A673 (cell line): ENCODE data around the gene CTTNBP2.

Experiments used
- EZH2 ChIP-seq: fragments of 200-600 bp; sonication (generic); IDR thresholded peaks from 2 replicates; pipeline ENCODE4 v1.6.1; 2017; ENCODE audit warnings: borderline replicate concordance, low read depth, mild to moderate bottlenecking, mixed read lengths, antibody characterized with exemption, low read length; ENCODE audit not compliant: poor library complexity, severe bottlenecking
- TF ChIP-seq, protein P1 (sequence below): fragments of 300-800, 200-600 bp; sonication (generic); conservative IDR thresholded peaks from 2 replicates; pipeline ENCODE4 v1.5.1; 2017; ENCODE audit warnings: low read depth, mild to moderate bottlenecking, antibody characterized with exemption, low read length, moderate library complexity, mixed read lengths

DNA sequence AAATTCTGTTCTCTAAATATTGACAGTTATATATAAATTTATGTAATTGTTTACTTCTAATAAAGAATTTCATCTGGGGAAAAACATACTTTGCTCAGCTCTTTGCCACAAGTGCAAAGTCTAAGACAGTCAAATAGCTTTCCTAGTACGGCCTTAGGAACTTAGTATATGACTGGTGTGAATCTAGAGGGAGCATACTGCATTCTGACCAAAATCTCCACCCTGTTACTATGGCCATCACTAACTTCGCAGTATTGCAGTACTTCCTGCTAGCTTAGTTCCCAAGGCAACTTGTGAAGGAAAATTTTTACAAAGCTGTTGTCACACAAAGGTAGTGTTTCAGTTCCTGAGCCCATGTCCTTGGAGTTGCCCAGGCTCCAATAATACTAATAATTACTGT is 211.9 kb downstream of the CTTNBP2 start:
- TF ChIP-seq, protein P1, sequence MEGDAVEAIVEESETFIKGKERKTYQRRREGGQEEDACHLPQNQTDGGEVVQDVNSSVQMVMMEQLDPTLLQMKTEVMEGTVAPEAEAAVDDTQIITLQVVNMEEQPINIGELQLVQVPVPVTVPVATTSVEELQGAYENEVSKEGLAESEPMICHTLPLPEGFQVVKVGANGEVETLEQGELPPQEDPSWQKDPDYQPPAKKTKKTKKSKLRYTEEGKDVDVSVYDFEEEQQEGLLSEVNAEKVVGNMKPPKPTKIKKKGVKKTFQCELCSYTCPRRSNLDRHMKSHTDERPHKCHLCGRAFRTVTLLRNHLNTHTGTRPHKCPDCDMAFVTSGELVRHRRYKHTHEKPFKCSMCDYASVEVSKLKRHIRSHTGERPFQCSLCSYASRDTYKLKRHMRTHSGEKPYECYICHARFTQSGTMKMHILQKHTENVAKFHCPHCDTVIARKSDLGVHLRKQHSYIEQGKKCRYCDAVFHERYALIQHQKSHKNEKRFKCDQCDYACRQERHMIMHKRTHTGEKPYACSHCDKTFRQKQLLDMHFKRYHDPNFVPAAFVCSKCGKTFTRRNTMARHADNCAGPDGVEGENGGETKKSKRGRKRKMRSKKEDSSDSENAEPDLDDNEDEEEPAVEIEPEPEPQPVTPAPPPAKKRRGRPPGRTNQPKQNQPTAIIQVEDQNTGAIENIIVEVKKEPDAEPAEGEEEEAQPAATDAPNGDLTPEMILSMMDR = no peak
- TF ChIP-seq EZH2 = no peak
